GM19043 (cell line): ENCODE measurements around the gene XYLT1.

Source experiments
- ATAC-seq: cut with Tn5 transposase; IDR thresholded peaks from one replicate; pipeline ENCODE4 v1.9.1; 2021; ENCODE audit warnings: low read depth; ENCODE audit not compliant: unreplicated experiment

XYLT1 gene

GRCh38 chr16:17459903-17460521, 10.7 kb downstream of the XYLT1 start:
- no peak for ATAC-seq

- ATAC-seq: no peak
Measured at GRCh38 chr16:17457997-17458396, 12.8 kb downstream of the XYLT1 start.

- no peak for ATAC-seq
Measured at GRCh38 chr16:17457513-17457912, 13.2 kb downstream of the XYLT1 start.

- no peak for ATAC-seq
Measured at GRCh38 chr16:17454162-17454730, 16.5 kb downstream of the XYLT1 start.

- no peak for ATAC-seq
Measured at GRCh38 chr16:17453364-17454038, 17.3 kb downstream of the XYLT1 start.

- no peak for ATAC-seq
Measured at GRCh38 chr16:17452922-17453321, 17.8 kb downstream of the XYLT1 start.

GRCh38 chr16:17451843-17452242, 18.9 kb downstream of the XYLT1 start:
- ATAC-seq: no peak

- ATAC-seq: no peak
Measured at GRCh38 chr16:17450291-17450690, 20.5 kb downstream of the XYLT1 start.

- no peak for ATAC-seq
Measured at GRCh38 chr16:17448640-17449638, 21.8 kb downstream of the XYLT1 start.

- ATAC-seq: no peak
Measured at GRCh38 chr16:17447101-17447569, 23.6 kb downstream of the XYLT1 start.

- no peak for ATAC-seq
Measured at GRCh38 chr16:17446661-17447060, 24.1 kb downstream of the XYLT1 start.

GRCh38 chr16:17445421-17445820, 25.3 kb downstream of the XYLT1 start:
- no peak for ATAC-seq

- ATAC-seq: no peak
Measured at GRCh38 chr16:17444658-17445057, 26.1 kb downstream of the XYLT1 start.

GRCh38 chr16:17440131-17440530, 30.6 kb downstream of the XYLT1 start:
- no peak for ATAC-seq

- no peak for ATAC-seq
Measured at GRCh38 chr16:17439580-17439979, 31.2 kb downstream of the XYLT1 start.

GRCh38 chr16:17437981-17438380, 32.8 kb downstream of the XYLT1 start:
- no peak for ATAC-seq

- ATAC-seq: no peak
Measured at GRCh38 chr16:17437127-17437720, 33.5 kb downstream of the XYLT1 start.

GRCh38 chr16:17435318-17435717, 35.4 kb downstream of the XYLT1 start:
- ATAC-seq: no peak

GRCh38 chr16:17433577-17434451, 36.9 kb downstream of the XYLT1 start:
- ATAC-seq: no peak
